ENCODE results near the gene BCL7A. TPM values are rescaled to one million over a fixed set of nuclear protein-coding genes. Genes with fewer than 3 reads are reported as not detected.
"Not testable (repeated sequence)": the region's sequence is repeated elsewhere in the genome, so short reads cannot be mapped to it uniquely, and the experiment has no call there.

The BCL7A gene
- polyA plus RNA-seq, 3 donors from 2014 or later, result 0.27 to 1.5 (median 0.48) TPM

- H3K4me3 Mint-ChIP-seq, result peak overlapping the region in 1 of 5 donors; percentile 61
- H3K36me3 Mint-ChIP-seq, result no peaks in the 10 kb centered on the region
- peaks cover 60 to 66% of the 10 kb centered on the region in 2 donors for H3K4me1 Mint-ChIP-seq
- no peak for DNase-seq
- H3K27ac Mint-ChIP-seq, result peak overlapping the region; percentile 37 to 81 (median 66)
- H3K9me3 Mint-ChIP-seq, result no peaks in the 10 kb centered on the region
- peaks cover 0 to 7% (median 3%) of the 10 kb centered on the region in 3 donors for H3K27me3 Mint-ChIP-seq (ENCODE audit: low read depth in 3 of 3)
Observed at GRCh38 chr12:122097927-122098756, 76.5 kb downstream of the BCL7A start.

GRCh38 chr12:122099280-122099749, 77.6 kb downstream of the BCL7A start:
- Mint-ChIP-seq H3K4me3 (peak overlapping the region; percentile 3 to 48 (median 33)), H3K4me1 (peaks cover 62 to 72% of the 10 kb centered on the region in 2 donors), H3K9me3 (no peaks in the 10 kb centered on the region), H3K27me3 (ENCODE audit: low read depth in 3 of 3) (peaks cover 0 to 7% (median 3%) of the 10 kb centered on the region in 3 donors), H3K36me3 (no peaks in the 10 kb centered on the region), H3K27ac (peak overlapping the region; percentile 48 to 81 (median 77))
- DNase-seq, result no peak

- peaks cover 66 to 77% of the 10 kb centered on the region in 2 donors for H3K4me1 Mint-ChIP-seq
- H3K4me3 Mint-ChIP-seq, result peak overlapping the region; percentile 3 to 52 (median 33)
- no peaks in the 10 kb centered on the region for H3K9me3 Mint-ChIP-seq
- peak overlapping the region; percentile 48 to 81 (median 77) for H3K27ac Mint-ChIP-seq
- no peak for DNase-seq
- H3K27me3 Mint-ChIP-seq (ENCODE audit: low read depth in 3 of 3), result peaks cover 0 to 7% (median 5%) of the 10 kb centered on the region in 3 donors
- H3K36me3 Mint-ChIP-seq, result no peaks in the 10 kb centered on the region
Observed at GRCh38 chr12:122099856-122100255, 78.2 kb downstream of the BCL7A start.

GRCh38 chr12:122100568-122100967, 78.9 kb downstream of the BCL7A start:
- Mint-ChIP-seq H3K4me3 (peak overlapping the region in 1 of 5 donors; percentile 20), H3K4me1 (peaks cover 72 to 84% of the 10 kb centered on the region in 2 donors), H3K27ac (peak overlapping the region in 5 of 6 donors; percentile 31 to 81 (median 77)), H3K27me3 (ENCODE audit: low read depth in 3 of 3) (peaks cover 0 to 7% (median 4%) of the 10 kb centered on the region in 3 donors), H3K36me3 (no peaks in the 10 kb centered on the region), H3K9me3 (no peaks in the 10 kb centered on the region)
- DNase-seq, result no peak

GRCh38 chr12:122102331-122102730, 80.6 kb downstream of the BCL7A start:
- no peak overlapping the region for H3K4me3 Mint-ChIP-seq
- no peak overlapping the region for H3K27ac Mint-ChIP-seq

GRCh38 chr12:122104844-122105243, 83.2 kb downstream of the BCL7A start:
- Mint-ChIP-seq H3K27me3 (ENCODE audit: low read depth in 3 of 3) (peaks cover 0 to 5% (median 3%) of the 10 kb centered on the region in 3 donors), H3K27ac (peak overlapping the region in 5 of 6 donors; percentile 43 to 73 (median 65)), H3K4me3 (peak overlapping the region in 4 of 5 donors; percentile 4 to 59 (median 46)), H3K4me1 (peaks cover 71 to 85% of the 10 kb centered on the region in 2 donors), H3K36me3 (no peaks in the 10 kb centered on the region), H3K9me3 (no peaks in the 10 kb centered on the region)
- DNase-seq, result peak; percentile 17 to 42 (median 40)

More at GRCh38 chr12:122102331-122102730, 80.6 kb downstream of the BCL7A start:
- H3K4me1 Mint-ChIP-seq, result peaks cover 70 to 85% of the 10 kb centered on the region in 2 donors
- no peaks in the 10 kb centered on the region for H3K36me3 Mint-ChIP-seq
- H3K27me3 Mint-ChIP-seq (ENCODE audit: low read depth in 3 of 3), result peaks cover 0 to 7% (median 4%) of the 10 kb centered on the region in 3 donors
- no peak for DNase-seq
- no peaks in the 10 kb centered on the region for H3K9me3 Mint-ChIP-seq

GRCh38 chr12:122105496-122105895, 83.8 kb downstream of the BCL7A start:
- H3K27ac Mint-ChIP-seq, result peak overlapping the region in 4 of 6 donors; percentile 43 to 60 (median 52)
- not testable (repeated sequence) for DNase-seq; H3K27me3 Mint-ChIP-seq (ENCODE audit: low read depth in 3 of 3); H3K9me3 Mint-ChIP-seq; H3K36me3 Mint-ChIP-seq
- H3K4me3 Mint-ChIP-seq, result peak overlapping the region in 3 of 5 donors; percentile 6 to 50 (median 16)
- peaks cover 65 to 81% of the 10 kb centered on the region in 2 donors for H3K4me1 Mint-ChIP-seq

- peaks cover 0 to 3% (median 2%) of the 10 kb centered on the region in 3 donors for H3K27me3 Mint-ChIP-seq (ENCODE audit: low read depth in 3 of 3)
- H3K9me3 Mint-ChIP-seq, result no peaks in the 10 kb centered on the region
- peak overlapping the region in 1 of 6 donors; percentile 40 for H3K27ac Mint-ChIP-seq
- H3K4me3 Mint-ChIP-seq, result no peak overlapping the region
- peaks cover 57 to 78% of the 10 kb centered on the region in 2 donors for H3K4me1 Mint-ChIP-seq
- no peaks in the 10 kb centered on the region for H3K36me3 Mint-ChIP-seq
- no peak for DNase-seq
Observed at GRCh38 chr12:122106843-122107242, 85.2 kb downstream of the BCL7A start.

GRCh38 chr12:122107261-122107660, 85.6 kb downstream of the BCL7A start:
- no peaks in the 10 kb centered on the region for H3K9me3 Mint-ChIP-seq
- peaks cover 60 to 78% of the 10 kb centered on the region in 2 donors for H3K4me1 Mint-ChIP-seq
- H3K36me3 Mint-ChIP-seq, result no peaks in the 10 kb centered on the region
- H3K4me3 Mint-ChIP-seq, result no peak overlapping the region
- H3K27me3 Mint-ChIP-seq (ENCODE audit: low read depth in 3 of 3), result peaks cover 0 to 3% (median 2%) of the 10 kb centered on the region in 3 donors
- no peak for DNase-seq
- H3K27ac Mint-ChIP-seq, result peak overlapping the region in 3 of 6 donors; percentile 26 to 57 (median 40)

GRCh38 chr12:122111089-122111641, 89.5 kb downstream of the BCL7A start:
- Mint-ChIP-seq H3K4me3 (no peak overlapping the region), H3K27ac (peak overlapping the region in 1 of 6 donors; percentile 34), H3K36me3 (no peaks in the 10 kb centered on the region), H3K4me1 (peaks cover 40 to 50% of the 10 kb centered on the region in 2 donors), H3K27me3 (ENCODE audit: low read depth in 3 of 3) (peaks cover 0 to 2% (median 0%) of the 10 kb centered on the region in 3 donors), H3K9me3 (no peaks in the 10 kb centered on the region)
- no peak for DNase-seq

Other genes with a start within 250 kb of the BCL7A start
- gene RHOF, start 228.2 kb upstream of the BCL7A start, polyA plus RNA-seq, result 100 to 1,000 TPM in 2 of 3 donors, 10 to 100 TPM in 1; 97.6 to 183 (median 128) TPM
- gene SETD1B, start 217.9 kb upstream of the BCL7A start, polyA plus RNA-seq, result 1 to 10 TPM in 1 of 3 donors, under 1 TPM in 1, not detected in 1; 0.56 to 2.3 TPM
- not detected for gene HPD, start 163.0 kb upstream of the BCL7A start, polyA plus RNA-seq
- gene PSMD9, start 133.1 kb upstream of the BCL7A start, polyA plus RNA-seq, result 100 to 1,000 TPM in 1 of 3 donors, 10 to 100 TPM in 2; 92.9 to 120 (median 98.2) TPM
- gene CFAP251, start 103.3 kb upstream of the BCL7A start, polyA plus RNA-seq, result under 1 TPM in 1 of 3 donors, not detected in 2; 0.04 TPM
- 10 to 100 TPM in 1 of 3 donors, 1 to 10 TPM in 2; 3.5 to 10.6 (median 4.7) TPM for gene MLXIP, start 56.9 kb downstream of the BCL7A start, polyA plus RNA-seq
- gene IL31, start 152.3 kb downstream of the BCL7A start, polyA plus RNA-seq, result not detected
- gene LRRC43, start 161.2 kb downstream of the BCL7A start, polyA plus RNA-seq, result 1 to 10 TPM in 2 of 3 donors, under 1 TPM in 1; 0.52 to 6.2 (median 3.2) TPM
- gene B3GNT4, start 181.8 kb downstream of the BCL7A start, polyA plus RNA-seq, result under 1 TPM in 1 of 3 donors, not detected in 2; 0.82 TPM
- 10 to 100 TPM; 68.0 to 99.2 (median 76.4) TPM for gene DIABLO, start 204.2 kb downstream of the BCL7A start, polyA plus RNA-seq
- 10 to 100 TPM; 17.6 to 37.0 (median 32.7) TPM for gene VPS33A, start 244.6 kb downstream of the BCL7A start, polyA plus RNA-seq

All from immature natural killer cell (primary cell).